Gastroesophageal sphincter (tissue), 4 donors: ENCODE results near the gene LMNB1. TPM values are rescaled to one million over a fixed set of nuclear protein-coding genes. Genes with fewer than 3 reads are reported as not detected.
"Not testable (repeated sequence)": the region's sequence is repeated elsewhere in the genome, so short reads cannot be mapped to it uniquely, and the experiment has no call there.

ENCODE experiments used
- ATAC-seq: fragments of 150-250 bp; one replicate; pipeline ENCODE4 v1.9.1; 2016; ENCODE audit warnings: mild to moderate bottlenecking, moderate library complexity
- H3K27ac ChIP-seq, 4 donors: fragments of 200-600 bp; sonication (generic) in 3 of 4; 1 replicate in 3 of 4; 2 replicates in 1 of 4; pipeline ENCODE4 v1.5.1; 2016 to 2019
- H3K27me3 ChIP-seq: fragments of 200-600 bp; sonication (generic); one replicate; pipeline ENCODE4 v1.5.1; 2019
- H3K36me3 ChIP-seq, 2 donors: fragments of 200-600 bp; sonication (generic); one replicate each; pipeline ENCODE4 v1.5.1; 2019; ENCODE audit warnings: control low read depth in 1 of 2
- H3K4me1 ChIP-seq, 3 donors: fragments of 200-600 bp; sonication (generic); 1 replicate in 2 of 3; 2 replicates in 1 of 3; pipeline ENCODE4 v1.5.1; 2016 to 2019; ENCODE audit warnings: control low read depth in 2 of 3
- H3K4me3 ChIP-seq, 2 donors: fragments of 200-600 bp; sonication (generic); one replicate each; pipeline ENCODE4 v1.5.1; 2019; ENCODE audit warnings: mild to moderate bottlenecking in 1 of 2, moderate library complexity in 1 of 2
- H3K9me3 ChIP-seq, 3 donors: fragments of 200-600 bp; sonication (generic); one replicate each; pipeline ENCODE4 v1.5.1; 2017 to 2019; ENCODE audit warnings: control low read depth in 2 of 3
- EP300 ChIP-seq: sonication (generic); formaldehyde crosslinking; IDR thresholded peaks from one replicate; pipeline ENCODE4 v1.6.1; 2017; ENCODE audit warnings: antibody characterized with exemption, mild to moderate bottlenecking
- POLR2A ChIP-seq, 2 donors: fragments of 450-650 bp; IDR thresholded peaks; one replicate each; pipeline ENCODE4 v1.6.1; 2017; ENCODE audit warnings: antibody characterized with exemption in 2 of 2, mild to moderate bottlenecking in 2 of 2, moderate library complexity in 1 of 2
- POLR2AphosphoS5 ChIP-seq: sonication (generic); formaldehyde crosslinking; IDR thresholded peaks from one replicate; pipeline ENCODE4 v1.6.1; 2017; ENCODE audit warnings: antibody characterized with exemption
- WGBS, 2 donors: methylation state at CpG; one replicate each; pipeline ENCODE4 v1.1.5; 2018; ENCODE audit warnings: low coverage in 1 of 2; 5-methylcytosine and 5-hydroxymethylcytosine counted together
- total RNA-seq, 4 donors: library from RNA; depleted of rRNA; stranded (reverse); fragments of >200 nt; gene quantifications; one replicate each; pipeline ENCODE4 v1.1.0, GENCODE V29; 2016
- TF ChIP-seq, protein P1 (sequence below), 4 experiments: fragments of 200-600 bp in 2 of 4; fragments of 450-650 bp in 2 of 4; sonication (generic) in 1 of 4; IDR thresholded peaks; one replicate each; pipeline ENCODE4 v1.5.1; 2017 to 2019; ENCODE audit warnings: antibody characterized with exemption in 4 of 4, mild to moderate bottlenecking in 2 of 4, moderate library complexity in 2 of 4

The LMNB1 gene
- total RNA-seq, 4 donors from 2014 or later, result 3.2 to 14.3 (median 6.6) TPM

DNA sequence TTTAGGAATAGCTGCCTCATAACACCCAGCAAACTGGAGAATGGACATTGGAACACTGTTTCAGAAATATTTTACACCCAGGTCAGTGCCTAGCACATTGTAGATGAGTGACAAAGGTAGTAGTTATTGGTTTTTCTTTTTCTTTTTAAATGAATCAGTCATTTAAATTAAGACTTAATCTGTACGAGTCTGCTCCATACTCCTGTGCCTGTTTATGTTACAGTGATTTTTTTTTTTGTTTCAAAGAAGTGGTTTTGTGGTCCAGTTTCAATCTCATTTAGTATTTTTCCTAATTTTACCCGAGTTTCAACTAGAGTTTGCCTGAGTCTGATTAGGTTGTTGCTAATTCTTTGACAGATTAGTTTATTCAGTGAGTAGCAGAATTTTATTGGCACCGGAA is 16.2 kb downstream of the LMNB1 start:
- no peaks in the 10 kb centered on the region for H3K27me3 ChIP-seq
- H3K36me3 ChIP-seq, result no peaks in the 10 kb centered on the region
- no peak for TF ChIP-seq POLR2A (IDR thresholded peaks at IDR 0.05)
- TF ChIP-seq EP300, result no peak
- TF ChIP-seq, protein P1, sequence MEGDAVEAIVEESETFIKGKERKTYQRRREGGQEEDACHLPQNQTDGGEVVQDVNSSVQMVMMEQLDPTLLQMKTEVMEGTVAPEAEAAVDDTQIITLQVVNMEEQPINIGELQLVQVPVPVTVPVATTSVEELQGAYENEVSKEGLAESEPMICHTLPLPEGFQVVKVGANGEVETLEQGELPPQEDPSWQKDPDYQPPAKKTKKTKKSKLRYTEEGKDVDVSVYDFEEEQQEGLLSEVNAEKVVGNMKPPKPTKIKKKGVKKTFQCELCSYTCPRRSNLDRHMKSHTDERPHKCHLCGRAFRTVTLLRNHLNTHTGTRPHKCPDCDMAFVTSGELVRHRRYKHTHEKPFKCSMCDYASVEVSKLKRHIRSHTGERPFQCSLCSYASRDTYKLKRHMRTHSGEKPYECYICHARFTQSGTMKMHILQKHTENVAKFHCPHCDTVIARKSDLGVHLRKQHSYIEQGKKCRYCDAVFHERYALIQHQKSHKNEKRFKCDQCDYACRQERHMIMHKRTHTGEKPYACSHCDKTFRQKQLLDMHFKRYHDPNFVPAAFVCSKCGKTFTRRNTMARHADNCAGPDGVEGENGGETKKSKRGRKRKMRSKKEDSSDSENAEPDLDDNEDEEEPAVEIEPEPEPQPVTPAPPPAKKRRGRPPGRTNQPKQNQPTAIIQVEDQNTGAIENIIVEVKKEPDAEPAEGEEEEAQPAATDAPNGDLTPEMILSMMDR (IDR thresholded peaks at IDR 0.05), result no peak
- TF ChIP-seq POLR2AphosphoS5, result no peak
- no peak overlapping the region for H3K27ac ChIP-seq
- WGBS, 2 donors, result 65 to 80% methylated on average over 2 to 3 of the region's 3 CpGs
- ATAC-seq, result no peak
- H3K9me3 ChIP-seq, result no peaks in the 10 kb centered on the region
- H3K4me1 ChIP-seq, result no peaks in the 10 kb centered on the region
- H3K4me3 ChIP-seq, result no peak overlapping the region

DNA sequence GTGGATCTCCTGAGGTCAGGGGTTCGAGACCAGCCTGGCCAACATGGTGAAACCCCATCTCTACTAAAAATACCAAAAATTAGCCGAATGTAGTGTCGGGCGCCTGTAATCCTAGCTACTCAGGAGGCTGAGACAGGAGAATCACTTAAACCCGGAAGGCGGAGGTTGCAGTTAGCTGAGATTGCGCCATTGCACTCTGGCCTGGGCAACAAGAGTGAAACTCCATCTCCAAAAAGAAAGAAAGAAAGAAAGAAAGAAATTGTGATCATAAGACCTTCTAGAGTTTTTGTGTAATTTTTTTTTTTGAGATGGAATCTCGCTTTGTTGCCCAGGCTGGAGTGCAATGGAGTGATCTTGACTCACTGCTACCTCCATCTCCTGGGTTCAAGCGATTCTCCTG is 16.7 kb downstream of the LMNB1 start:
- not testable (repeated sequence) for H3K9me3 ChIP-seq, H3K4me3 ChIP-seq, H3K27me3 ChIP-seq, H3K27ac ChIP-seq, ATAC-seq, H3K36me3 ChIP-seq, H3K4me1 ChIP-seq
- WGBS, 2 donors, result 95 to 100% methylated on average over 1 to 9 of the region's 9 CpGs

DNA sequence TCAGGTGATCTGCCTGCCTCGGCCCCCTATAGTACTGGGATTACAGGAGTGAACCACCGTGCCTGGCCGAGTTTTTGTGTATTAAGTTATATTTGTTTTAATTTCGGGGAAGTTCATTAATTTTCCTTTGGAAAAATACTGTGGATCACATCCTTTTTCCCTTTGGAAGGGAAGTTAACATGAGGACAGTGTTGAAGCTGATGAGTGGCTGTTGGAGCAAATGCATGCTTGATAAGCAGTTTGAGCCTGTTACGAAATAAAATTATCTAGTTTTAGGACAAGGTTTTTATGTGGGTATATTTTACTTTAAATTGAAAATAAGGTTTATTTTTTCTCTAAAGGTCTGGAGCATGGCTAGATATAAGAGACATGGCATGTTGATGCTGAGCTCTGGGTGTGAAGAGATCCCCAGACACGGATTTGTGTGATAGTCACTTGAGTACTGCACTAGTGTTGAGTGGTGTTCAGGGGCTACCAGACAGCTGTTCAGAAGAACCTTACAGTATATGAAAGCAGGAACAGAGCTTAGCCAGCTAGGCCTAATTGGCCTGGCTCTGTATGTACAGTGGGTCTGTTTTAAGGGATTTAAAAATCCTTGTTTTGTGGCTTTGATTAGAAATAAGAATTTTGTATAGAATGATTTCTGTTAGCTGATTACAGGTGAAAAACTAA is 17.4 kb downstream of the LMNB1 start:
- no peak for ATAC-seq
- 46 to 73% methylated on average over 5 to 6 of the region's 6 CpGs for WGBS, 2 donors
- no peak for TF ChIP-seq POLR2A (IDR thresholded peaks at IDR 0.05)
- TF ChIP-seq POLR2AphosphoS5, result no peak
- no peak for TF ChIP-seq EP300
- TF ChIP-seq, protein P1 (IDR thresholded peaks at IDR 0.05), result no peak
- Histone ChIP-seq H3K4me3 (no peak overlapping the region), H3K4me1 (no peaks in the 10 kb centered on the region), H3K27me3 (no peaks in the 10 kb centered on the region), H3K9me3 (no peaks in the 10 kb centered on the region), H3K36me3 (no peaks in the 10 kb centered on the region), H3K27ac (no peak overlapping the region)

DNA sequence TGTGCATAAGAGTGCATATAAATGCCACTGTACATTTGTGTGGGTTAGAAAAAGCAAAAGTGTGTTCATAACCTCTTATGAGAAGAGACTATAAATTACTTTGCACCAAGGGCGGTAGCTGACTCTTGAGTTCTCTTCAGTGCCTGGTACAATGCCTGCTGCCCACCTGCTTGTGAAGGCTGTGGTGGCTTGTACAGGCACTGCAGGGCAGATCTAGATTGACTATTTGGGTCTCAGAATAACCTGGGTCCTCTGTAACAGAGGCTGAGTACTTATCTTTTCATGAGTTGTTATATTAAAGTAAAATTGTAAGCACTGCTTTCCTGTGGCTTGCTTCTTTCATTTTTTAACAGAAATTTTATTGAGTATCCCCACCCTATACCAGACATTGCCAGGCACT is 22.8 kb downstream of the LMNB1 start:
- H3K4me3 ChIP-seq, result no peak overlapping the region
- no peaks in the 10 kb centered on the region for H3K36me3 ChIP-seq
- WGBS, 2 donors, result 83% methylated on average over 1 of the region's 1 CpG; no CpG with 5 or more reads in 1 of the 2 donors
- TF ChIP-seq POLR2A (IDR thresholded peaks at IDR 0.05), result no peak
- TF ChIP-seq POLR2AphosphoS5, result no peak
- no peak for TF ChIP-seq EP300
- TF ChIP-seq, protein P1 (IDR thresholded peaks at IDR 0.05), result no peak
- H3K27me3 ChIP-seq, result no peaks in the 10 kb centered on the region
- H3K4me1 ChIP-seq, result no peaks in the 10 kb centered on the region
- no peak overlapping the region for H3K27ac ChIP-seq
- no peaks in the 10 kb centered on the region for H3K9me3 ChIP-seq
- ATAC-seq, result no peak

DNA sequence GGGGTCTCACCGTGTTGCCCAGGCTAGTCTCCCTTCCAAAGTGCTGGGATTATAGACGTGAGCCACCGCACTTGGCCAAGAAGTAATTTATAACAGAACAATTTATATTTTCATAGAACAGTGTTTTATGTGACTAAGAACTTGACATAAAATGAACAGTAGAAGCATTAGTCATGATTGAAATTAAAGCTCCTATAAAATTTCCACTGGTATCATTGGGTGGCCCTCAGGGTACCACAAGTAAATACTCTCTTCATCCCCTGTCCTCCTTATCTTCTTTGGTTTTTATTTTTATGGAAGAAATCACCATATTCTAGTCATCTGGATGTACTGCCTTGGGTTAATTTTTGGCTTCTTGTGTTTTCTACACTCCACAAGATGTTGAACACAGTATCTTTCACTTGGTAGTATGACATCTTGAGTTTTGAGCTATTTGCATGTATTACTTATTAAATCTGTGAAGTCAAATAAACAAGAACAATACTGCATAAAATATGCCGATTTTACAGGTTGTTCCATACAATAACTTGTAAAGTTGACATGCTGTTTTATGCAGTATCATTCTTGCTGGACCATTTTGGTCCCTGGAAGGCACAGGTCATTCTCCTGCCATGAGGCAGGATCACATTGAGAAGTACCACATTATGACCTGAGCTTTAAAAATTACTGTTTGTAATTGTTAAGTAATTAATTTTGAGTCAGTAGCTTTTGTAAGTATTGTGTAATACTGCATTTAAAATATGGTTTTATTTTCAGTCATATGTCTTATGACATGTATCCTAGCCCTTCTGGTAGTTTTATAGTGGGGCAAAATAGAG is 24.4 kb downstream of the LMNB1 start:
- no peak overlapping the region for H3K4me3 ChIP-seq
- no peaks in the 10 kb centered on the region for H3K27me3 ChIP-seq
- no peaks in the 10 kb centered on the region for H3K36me3 ChIP-seq
- no peak overlapping the region for H3K27ac ChIP-seq
- H3K4me1 ChIP-seq, result no peaks in the 10 kb centered on the region
- no peaks in the 10 kb centered on the region for H3K9me3 ChIP-seq
- WGBS, 2 donors, result 78 to 87% methylated on average over 3 to 4 of the region's 4 CpGs
- TF ChIP-seq EP300 (no peak), POLR2A (IDR thresholded peaks at IDR 0.05) (no peak), POLR2AphosphoS5 (no peak)
- TF ChIP-seq, protein P1 (IDR thresholded peaks at IDR 0.05), result no peak
- ATAC-seq, result no peak
